Measurements from ENCODE around the gene MRPS15.
"Not testable (repeated sequence)": the region's sequence is repeated elsewhere in the genome, so short reads cannot be mapped to it uniquely, and the experiment has no call there.

Gene MRPS15

DNA sequence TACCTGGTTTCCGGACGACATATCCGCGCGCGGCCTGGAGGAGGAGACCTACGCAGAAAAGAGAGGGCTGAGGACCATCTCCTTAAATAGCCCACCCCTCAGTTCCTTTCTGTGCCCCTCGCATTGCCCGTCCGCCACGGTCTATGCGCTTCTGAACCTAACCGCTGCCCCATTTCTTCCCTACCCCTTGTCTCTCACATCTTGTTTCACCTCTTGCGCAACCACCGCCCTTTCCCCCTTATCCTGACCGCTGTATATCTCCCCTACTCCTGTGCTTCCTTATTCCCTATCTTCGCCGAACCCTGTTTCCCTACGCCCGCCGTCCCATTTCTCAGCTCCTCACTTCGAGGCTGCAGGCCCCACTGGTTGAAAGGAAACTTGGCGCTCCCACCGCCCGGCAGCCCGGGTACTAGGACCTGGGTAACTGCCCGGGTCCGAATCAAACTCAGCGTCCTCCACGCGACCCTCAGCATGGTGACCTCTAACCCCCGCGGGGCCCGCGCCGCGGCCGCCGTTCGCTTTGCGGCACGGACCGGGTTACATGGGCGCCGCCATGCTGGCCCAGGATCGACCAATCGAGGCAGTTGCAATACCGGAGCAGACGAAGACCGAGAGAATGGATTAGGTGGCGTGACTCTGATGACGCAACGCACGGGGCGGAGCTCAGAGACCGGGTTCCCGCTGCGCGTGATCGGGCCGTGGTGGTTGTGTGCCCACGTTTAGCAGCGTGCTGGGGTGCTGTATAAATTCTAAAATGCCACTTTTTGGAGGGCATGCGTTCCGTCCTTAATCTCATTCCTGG is at the start of gene MRPS15:
Gene MRPS15 (minus strand): TSS at position 582 of the 802 bp plus-strand sequence. CDS start 109 bp downstream, at position 473.
- peak; percentile 90 for DNase-seq

DNA sequence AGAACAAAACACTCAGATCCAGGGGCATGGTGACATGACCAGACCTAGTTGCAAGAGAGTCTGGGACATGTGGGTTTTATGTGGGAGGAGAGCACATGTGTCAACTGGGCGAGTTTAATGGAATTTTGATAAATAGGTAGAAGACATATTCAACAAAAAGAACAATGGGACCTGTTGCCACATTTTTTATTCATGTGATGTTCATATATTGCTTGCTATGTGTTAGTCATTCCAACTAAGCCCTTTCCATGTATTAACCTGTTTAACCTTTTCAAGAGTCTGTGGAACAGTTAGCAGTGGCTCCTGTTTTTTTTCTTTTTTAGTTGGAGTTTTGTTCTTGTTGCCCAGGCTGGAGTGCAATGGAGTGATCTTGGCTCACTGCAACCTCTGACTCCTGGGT is 48.7 kb upstream of the MRPS15 start:
- no peak for DNase-seq

DNA sequence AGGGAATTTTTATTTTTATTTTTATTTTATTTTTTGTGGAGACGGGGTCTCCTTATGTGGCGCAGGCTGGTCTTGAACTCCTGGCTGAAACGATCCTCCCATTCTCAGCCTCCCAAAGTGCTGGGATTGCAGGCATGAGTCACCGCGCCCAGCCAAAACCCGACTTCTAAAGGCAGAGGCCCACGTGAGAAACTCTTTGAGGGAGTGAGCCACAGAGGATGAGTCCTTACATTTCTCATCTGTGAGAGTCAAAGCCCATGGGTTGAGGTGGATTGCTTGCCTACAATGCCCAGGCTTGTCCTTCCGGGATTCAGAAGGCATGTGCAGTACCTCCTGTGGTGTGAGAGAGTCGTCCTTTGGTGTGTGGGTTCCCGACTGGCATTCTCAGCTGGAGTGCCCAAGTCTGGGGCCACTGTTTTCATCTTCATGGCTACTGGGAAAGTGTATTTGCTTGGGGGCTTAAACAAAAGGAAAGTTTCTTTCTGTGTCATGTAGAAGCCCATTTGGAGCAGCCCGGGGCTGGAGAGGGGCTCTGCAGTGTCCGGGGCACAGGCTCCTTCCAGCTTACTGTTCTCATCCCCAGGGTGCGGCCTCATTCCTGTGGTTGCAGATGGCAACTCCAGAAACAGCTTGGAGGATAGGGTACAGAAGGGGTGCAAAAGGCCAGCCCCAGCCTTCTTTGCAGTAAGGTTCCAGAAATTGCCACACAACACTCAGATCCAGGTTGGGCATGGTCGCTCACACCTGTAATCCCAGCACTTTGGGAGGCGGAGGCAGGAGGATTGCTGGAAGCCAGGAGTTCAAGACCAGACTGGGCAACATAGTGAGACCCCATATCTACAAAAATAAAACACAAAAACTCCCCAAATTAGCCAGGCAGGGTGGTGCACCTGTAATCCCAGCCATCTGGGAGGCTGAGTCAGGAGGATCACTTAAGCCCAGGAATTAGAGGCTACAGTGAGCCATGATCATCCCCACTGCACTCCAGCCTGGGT is 47.9 kb upstream of the MRPS15 start:
- no peak for DNase-seq

DNA sequence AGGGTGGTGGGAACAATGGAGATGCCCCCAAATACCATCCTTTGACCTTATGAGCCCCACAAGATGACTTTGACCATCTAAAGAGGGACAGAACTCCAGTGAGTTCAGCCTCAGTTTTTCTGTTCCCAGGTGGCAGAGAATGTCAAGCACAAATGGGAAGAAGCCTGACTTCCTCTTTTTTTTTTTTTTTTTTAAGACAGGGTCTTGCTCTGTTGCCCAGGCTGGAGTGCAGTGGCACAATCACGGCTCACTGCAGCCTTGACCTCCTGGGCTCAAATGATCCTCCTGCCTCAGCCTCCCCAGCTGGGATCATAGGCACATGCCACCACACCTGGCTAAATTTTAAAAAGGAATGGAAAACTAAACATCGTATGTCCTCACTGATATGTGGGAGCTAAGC is 47.0 kb upstream of the MRPS15 start:
- DNase-seq = not testable (repeated sequence)

DNA sequence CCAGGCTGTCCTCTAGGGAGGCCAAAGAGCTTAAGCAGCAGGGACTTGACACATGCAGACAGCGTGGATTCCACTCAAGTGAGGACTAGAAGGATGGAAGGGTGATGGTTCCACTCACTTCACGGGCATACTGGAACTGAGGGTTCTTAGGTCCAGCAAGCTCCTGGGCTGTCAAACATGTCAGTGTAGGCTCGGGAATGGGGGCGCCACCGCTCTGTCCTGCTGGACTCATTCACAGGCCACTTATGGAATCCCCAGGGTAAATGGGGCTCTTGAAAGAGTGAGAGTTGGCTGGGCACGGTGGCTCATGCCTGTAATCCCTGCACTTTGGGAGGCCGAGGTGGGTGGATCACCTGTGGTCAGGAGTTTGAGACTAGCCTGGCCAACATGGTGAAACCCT is 46.2 kb upstream of the MRPS15 start:
- DNase-seq = no peak

DNA sequence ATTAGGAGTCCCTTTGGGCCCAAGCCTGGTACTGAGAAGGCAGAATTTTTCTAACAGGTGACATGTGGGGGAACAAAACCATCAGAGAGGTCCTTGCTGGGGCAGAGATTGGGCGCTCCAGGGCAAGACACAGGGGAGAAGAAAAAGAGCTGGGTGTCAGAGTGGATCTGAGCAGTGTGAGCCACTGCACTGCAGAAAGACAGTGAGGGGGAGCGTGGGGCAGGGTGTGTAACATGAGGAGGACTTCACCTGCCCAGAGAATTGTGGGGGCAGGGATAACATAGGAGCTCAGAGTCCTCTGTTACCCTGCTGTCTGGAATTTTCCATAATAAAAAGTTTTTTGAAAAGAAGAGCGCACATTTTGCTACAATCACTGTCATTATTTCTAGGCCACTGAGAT is 44.1 kb upstream of the MRPS15 start:
- no peak for DNase-seq

DNA sequence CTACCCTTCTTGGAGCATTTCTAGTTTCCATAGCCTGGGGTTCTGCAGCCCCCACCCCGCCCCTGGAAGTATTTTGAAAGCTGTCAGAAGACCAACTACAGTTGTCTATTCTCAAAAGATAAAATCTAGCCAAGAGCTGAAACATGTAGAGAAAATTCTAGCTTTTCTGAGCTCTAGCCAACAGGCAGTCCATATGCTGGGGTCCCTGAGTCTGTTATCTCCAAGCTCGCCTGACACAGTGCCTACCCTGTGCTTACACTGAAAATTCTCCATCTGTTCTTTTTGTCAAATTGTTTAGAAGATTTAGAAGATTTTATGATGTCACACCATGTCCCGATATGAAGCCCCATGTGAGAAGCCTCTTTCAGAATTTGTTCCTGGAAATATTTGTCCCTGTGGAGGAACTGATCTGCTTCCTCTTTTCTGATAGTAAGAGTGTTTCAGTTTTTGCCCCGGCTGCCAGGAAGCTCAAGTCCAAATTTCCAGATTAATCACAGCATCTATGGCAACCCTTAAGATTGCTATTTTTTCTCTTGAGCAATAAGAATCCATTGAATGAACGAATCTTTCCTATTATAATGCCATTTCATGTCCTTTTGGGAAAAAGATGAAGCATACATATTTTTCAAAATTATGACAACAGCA is 42.2 kb upstream of the MRPS15 start:
- no peak for DNase-seq

DNA sequence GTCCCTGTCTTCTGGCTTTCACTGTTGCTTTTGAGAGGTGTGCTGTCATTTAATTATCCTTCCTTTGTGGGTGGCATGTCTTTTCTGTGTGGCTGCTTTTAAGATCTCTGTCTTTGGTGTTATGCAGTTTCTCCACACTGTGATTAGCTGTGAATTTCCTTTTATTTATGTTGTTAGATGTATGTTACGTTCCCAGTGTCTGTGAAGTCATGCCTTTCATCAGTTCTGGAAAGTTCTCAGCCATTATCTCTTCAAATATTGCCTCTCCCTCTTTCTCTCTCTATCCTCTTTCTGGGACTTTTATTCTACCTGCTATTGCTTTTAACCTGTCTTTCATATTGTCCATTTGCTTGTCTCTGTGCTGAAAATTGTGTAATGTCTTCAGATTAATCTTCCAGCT is 39.5 kb upstream of the MRPS15 start:
- DNase-seq = no peak

DNA sequence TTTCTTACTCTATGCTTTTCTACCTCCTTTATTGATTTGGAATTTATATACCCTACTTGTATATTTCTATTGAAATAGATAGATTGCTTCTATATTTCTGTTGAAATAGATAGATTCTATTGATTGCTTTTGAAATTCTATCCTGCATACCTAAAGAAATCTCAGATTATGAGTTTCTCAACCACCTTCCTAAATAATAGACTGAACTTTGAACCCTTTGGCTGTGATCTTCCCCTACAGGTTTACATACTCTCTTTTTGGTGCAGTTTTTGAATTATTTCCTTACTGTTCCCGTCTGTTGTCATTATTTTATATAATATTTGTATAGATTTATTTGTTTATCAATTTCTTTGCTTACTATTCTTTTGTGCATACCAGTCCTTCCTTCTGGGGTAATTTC is 39.0 kb upstream of the MRPS15 start:
- DNase-seq = no peak

DNA sequence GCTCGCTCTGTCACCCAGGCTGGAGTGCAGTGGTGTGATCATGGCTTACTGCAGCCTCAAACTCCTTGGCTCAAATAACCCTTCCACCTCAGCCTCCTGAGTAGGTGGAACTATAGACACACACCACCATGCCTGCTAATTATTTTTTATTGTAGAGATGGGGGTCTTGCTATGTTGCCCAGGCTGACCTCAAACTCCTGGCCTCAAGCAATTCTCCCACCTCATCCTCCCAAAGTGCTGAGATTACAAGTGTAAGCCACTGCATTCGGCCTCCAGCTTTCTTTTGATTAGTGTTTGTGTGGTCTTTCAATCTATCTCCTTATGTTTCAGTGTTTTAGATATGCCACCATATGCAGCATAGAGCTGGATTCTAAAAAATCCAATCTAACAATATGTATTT is 38.4 kb upstream of the MRPS15 start:
- no peak for DNase-seq

DNA sequence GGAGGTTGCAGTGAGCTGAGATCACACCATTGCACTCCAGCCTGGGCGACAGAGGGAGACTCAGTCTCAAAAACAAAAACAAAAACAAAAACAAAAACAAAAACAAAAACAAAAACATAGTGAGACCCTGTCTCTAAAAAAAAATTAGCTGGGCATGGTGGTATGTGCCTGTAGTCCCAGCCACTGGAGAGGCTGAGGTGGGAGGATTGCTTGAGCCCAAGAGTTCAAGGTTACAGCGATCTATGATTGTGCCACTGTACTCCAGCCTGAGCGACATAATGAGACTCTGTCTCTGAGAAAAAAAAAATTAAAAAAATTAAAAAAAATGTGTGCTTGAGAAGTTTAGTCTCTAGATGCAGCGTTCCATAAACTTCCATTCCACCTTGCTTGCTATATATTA is 37.7 kb upstream of the MRPS15 start:
- DNase-seq = not testable (repeated sequence)

DNA sequence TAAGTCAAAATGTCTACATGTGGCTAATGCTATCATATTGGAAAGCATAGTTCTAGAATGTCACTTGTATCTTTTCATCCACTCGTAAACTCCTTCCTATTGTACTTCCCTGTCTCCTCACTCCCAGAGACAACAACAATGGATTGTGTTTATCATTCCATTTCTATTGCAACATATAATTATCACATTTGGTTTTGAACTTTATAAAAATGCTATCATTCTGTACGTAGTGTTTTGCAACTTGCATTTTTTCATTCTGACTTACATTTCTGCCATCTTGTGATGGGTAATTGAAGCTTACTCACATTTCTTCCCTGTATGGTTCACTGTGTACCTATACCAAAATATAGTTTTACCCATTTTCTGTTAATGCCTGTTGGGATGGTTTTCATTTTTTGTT is 33.0 kb upstream of the MRPS15 start:
- DNase-seq = no peak

DNA sequence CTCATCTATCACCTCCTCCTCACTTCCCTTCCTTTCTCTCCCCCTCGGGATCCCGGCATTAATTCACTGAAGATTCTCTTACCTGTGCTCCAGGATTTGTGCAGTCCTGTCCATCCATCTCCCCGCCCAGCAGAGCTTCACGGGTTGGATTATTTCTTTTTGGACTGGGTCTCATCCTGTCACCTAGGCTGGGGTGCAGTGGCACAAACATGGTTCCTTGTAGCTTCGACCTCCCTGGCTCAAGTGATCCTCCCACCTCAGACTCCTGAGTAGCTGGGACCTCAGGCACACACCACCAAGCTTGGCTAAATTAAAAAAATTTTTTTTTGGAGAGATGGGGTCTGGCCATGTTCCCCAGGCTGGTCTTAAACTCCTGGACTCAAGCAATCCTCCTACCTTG is 30.8 kb upstream of the MRPS15 start:
- DNase-seq = no peak

DNA sequence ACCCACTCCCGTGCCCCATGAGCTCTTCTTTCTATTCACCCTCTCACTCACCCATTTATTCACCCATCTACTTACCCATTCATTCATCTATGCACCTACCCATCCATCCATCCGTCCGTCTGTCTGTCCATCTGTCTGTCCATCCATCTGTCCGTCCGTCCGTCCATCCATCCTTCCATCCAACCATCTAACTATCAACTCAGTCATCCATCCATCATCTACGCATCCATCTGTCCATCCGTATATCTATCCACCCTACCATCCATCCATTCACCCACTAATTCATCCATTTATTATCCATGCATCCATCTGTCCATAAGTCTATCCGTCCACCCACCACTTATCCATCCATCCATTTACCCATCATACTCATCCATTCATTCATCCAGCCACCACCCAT is 29.3 kb upstream of the MRPS15 start:
- DNase-seq = no peak

DNA sequence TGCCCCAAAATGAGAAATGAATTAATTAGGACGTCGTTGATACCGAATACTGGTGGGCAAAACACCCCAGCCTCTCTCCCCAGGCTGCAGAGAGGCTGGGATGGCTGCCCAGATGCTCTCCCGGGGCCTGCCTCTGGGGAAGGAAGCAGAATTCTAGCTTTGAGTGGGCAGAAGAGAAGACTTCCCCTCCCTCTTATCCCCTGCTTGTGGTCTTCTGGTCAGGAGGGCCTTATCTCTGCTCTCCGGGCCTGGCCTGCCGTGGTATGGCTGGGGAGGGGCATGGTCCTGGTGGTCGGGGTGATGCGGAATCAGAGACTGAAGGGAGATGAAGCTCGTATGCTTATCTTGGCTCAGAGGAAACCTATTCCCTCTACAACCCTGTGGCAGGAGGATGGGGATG is 28.3 kb upstream of the MRPS15 start:
- no peak for DNase-seq

DNA sequence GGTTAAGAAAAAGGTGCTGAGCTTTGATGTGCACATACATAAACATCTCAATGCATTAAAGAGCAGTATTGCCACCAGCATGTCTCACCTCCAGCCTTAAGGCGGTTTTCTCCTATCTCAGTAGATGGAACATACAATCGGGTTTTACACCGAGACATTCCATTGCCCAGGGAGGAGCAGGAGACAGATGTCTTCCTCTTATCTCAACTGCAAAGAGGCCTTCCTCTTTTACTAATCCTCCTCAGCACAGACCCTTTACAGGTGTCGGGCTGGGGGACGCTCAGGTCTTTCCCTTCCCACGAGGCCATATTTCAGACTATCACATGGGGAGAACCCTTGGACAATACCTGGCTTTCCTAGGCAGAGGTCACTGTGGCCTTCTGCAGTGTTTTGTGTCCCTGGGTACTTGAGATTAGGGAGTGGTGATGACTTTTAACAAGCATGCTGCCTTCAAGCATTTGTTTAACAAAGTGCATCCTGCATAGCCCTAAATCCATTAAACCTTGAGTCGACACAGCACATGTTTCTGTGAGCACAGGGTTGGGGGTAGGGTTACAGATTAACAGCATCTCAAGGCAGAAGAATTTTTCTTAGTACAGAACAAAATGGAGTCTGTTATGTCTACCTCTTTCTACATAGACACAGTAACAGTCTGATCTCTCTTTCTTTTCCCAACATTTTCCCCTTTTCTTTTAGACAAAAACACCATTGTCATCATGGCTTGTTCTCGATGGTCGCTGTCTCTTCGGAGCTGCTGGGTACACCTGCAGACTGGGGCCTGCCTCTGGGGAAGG is 25.3 kb upstream of the MRPS15 start:
- not testable (repeated sequence) for DNase-seq

DNA sequence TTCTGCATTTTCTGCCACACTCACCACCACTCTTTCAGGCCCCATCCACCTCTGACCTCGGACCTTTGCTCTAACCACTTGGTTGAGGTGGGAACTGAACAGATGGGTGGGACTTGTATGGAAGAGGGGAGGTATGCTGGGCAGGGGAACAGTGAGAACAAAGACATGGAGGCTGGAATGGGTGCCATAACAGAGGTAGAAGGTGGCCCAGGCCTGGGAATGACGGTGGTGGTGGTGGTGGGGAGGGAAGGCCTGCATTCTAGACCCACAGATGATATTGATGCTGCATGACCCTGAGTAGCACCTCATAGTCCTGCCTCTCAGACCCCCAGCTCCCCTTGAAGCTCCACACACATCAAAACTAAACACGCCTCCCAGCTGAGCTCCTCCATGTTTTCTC is 23.7 kb upstream of the MRPS15 start:
- DNase-seq = no peak

DNA sequence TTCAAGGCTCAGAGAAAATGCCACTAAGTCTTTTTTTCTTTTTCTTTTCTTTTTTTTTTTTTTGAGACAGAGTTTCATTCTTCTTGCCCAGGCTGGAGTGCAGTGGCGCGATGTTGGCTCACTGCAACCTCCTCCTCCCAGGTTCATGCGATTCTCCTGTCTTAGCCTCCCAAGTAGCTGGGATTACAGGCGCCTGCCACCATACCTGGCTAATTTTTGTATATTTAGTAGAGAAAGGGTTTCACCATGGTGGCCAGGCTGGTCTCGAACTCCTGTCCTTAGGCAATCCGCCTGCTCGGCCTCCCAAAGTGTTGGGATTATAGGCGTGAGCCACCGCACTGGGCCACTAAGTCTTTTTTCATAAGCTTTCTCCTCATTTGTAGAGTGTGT is 23.1 kb upstream of the MRPS15 start:
- not testable (repeated sequence) for DNase-seq

DNA sequence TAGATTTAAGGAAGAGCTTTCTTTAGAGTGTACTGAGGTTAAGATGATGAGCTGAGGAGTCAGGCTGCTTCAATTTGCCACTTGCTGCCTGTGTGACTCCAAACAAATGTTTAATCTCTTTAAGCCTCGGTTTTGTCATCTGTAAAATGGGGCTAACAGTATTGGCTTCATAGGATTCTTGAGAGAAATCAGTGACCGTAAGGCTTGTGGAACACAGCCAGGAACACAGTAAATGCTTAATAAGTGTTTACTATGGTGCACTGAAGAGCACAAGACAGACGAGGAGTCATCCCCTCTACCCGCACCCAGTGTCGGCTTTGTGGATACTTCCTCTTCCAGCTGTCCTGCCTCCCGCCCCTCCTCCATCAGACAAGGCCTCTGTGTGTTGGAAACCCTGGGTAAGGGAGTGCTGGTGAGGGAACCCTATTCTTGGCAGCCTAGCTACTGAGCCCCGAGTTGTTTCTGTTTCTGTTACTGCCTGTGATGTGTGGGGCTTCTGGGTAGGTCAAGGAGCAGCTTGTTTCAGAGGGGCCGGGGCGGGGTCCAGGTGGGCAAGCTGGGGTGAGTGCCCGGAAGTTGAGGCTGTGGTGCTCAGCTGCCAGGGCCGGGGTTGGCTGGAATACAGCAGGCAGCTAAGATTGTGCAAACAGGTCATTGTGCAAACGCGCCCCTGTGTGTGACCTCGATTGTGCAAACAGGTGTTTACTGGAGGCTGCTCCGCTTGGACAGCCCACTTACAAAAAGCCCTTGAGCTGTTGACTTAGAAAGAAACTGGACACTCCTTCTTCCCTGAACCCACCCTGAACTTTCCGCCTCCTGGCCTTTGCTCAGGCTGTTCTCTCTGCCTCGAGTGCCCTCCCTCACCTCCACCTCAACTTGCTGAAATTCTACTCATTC is 22.5 kb upstream of the MRPS15 start:
- no peak for DNase-seq

DNA sequence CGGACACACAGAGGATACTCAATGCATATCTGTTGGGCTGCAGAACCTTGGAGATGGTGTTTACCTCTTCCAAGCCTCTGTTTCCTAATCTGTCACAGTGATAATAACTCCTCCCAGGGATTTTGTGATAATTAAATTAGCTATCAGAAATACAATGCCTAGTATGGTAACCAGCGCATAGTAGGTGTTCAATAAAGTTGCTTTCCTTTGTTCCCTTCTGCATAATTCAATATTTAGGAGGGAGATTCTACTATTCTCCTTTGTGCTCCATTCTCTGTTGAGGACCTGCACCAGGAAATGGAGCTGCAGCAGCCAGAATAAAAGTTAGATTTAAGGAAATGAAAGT is 21.9 kb upstream of the MRPS15 start:
- no peak for DNase-seq

DNA sequence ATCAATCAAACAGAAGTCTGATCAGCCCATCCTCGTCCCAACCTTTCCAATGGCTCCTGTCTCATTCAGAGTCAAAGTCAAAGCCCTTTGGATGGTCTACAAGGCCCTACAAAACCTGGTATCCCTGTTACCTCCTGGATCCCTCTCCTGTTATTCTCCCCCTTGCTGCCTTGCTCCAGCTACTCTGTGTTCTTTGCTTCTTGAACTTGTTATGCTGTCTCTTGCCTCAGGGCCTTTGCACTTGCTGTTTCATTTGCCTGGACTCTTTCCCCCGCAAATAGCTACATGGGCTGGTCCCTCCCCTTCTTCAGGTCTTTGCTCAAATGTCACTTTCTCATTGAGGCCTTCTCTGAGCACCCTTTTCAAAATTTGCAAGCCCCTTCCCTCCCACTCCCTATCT is 19.9 kb upstream of the MRPS15 start:
- no peak for DNase-seq
